A549 (cell line): ENCODE measurements around the gene DPYD. TPM values are rescaled to one million over a fixed set of nuclear protein-coding genes. Genes with fewer than 3 reads are reported as not detected.
A peak's percentile ranks its signal among the peaks of the same experiment; 100 is the strongest.

Source experiments
- ATAC-seq, 2 experiments: fragments of 200-7000 bp in 1 of 2; fragments of >200 bp in 1 of 2; cut with Nextera tagmentation in 1 of 2; cut with Tn5 transposase in 1 of 2; 3 replicates each; pipeline versions ENCODE4 v1.8.0 to v1.9.1; 2018 to 2020; ENCODE audit warnings: mild to moderate bottlenecking in 1 of 2, moderate library complexity in 1 of 2
- CTCF ChIA-PET: fragments of 300-600 bp; sonication (Branson Sonifier 250); formaldehyde crosslinking; extraction: SDS; loops from one replicate; lab custom pipeline; 2021; ENCODE audit warnings: antibody characterized with exemption, inconsistent platforms; lab: Yijun Ruan, JAX
- POLR2A ChIA-PET: fragments of 350-600 bp; formaldehyde crosslinking; extraction: SDS; loops from one replicate; lab custom pipeline; 2021; ENCODE audit warnings: antibody characterized with exemption, inconsistent platforms; lab: Yijun Ruan, JAX
- DNase-seq, 2 experiments: peaks; one replicate each; pipeline versions ENCODE4 v3.0.0 to v3.0.0-alpha.2; 2011 to 2016; ENCODE audit warnings: low read depth in 1 of 2, low spot score in 1 of 2
- FAIRE-seq: peaks from 2 replicates; lab custom pipeline; 2011; peaks lifted over from hg19 to GRCh38; lab: Jason Lieb, UNC
- H3K27ac ChIP-seq, 2 experiments: fragments of >200 bp; sonication (Bioruptor Twin); formaldehyde crosslinking; 3 replicates each; pipeline ENCODE4 v1.5.1; 2016 to 2017
- H3K4me1 ChIP-seq: fragments of >200 bp; sonication (Bioruptor Twin); formaldehyde crosslinking; 3 replicates; pipeline ENCODE4 v1.6.1; 2016
- H3K4me2 ChIP-seq: fragments of >200 bp; sonication (Bioruptor Twin); formaldehyde crosslinking; 3 replicates; pipeline ENCODE4 v1.6.1; 2016
- H3K4me3 ChIP-seq: fragments of >200 bp; sonication (Bioruptor Twin); formaldehyde crosslinking; 3 replicates; pipeline ENCODE4 v1.5.1; 2016
- H3K9me3 ChIP-seq: fragments of >200 bp; sonication (Bioruptor Twin); formaldehyde crosslinking; 3 replicates; pipeline ENCODE4 v1.6.1; 2016
- CBX8 ChIP-seq: fragments of 200-600 bp; sonication (generic); IDR thresholded peaks from 2 replicates; pipeline ENCODE4 v1.6.1; 2016
- CEBPB ChIP-seq, 2 experiments: fragments of >200 bp in 1 of 2; sonication (Bioruptor Twin) in 1 of 2; formaldehyde crosslinking in 1 of 2; IDR thresholded peaks; 2 replicates each; pipeline ENCODE4 v1.6.1; 2012 to 2016
- CTCF ChIP-seq: fragments of >200 bp; sonication (Bioruptor Twin); formaldehyde crosslinking; IDR thresholded peaks from 3 replicates; pipeline ENCODE4 v1.5.1; 2016
- E2F6 ChIP-seq: IDR thresholded peaks from 2 replicates; pipeline ENCODE4 v1.6.1; 2012; ENCODE audit warnings: low read depth, borderline replicate concordance
- EHF ChIP-seq: fragments of 250-450 bp; sonication (Bioruptor Pico); IDR thresholded peaks from 2 replicates; pipeline ENCODE4 v1.5.0; 2020; ENCODE audit warnings: mild to moderate bottlenecking
- EHMT2 ChIP-seq: fragments of 200-600 bp; sonication (generic); IDR thresholded peaks from 2 replicates; pipeline ENCODE4 v1.6.1; 2016; ENCODE audit warnings: antibody characterized with exemption, low read depth, mild to moderate bottlenecking, moderate library complexity
- ELK1 ChIP-seq: fragments of 150-350 bp; IDR thresholded peaks from 2 replicates; pipeline ENCODE4 v1.6.1; 2014; ENCODE audit warnings: low read depth, mild to moderate bottlenecking, low read length
- ESRRA ChIP-seq: fragments of 150-350 bp; IDR thresholded peaks from 2 replicates; pipeline ENCODE4 v1.6.1; 2014; ENCODE audit warnings: mild to moderate bottlenecking, low read length, borderline replicate concordance
- HDAC2 ChIP-seq: fragments of 200-600 bp; sonication (generic); IDR thresholded peaks from 2 replicates; pipeline ENCODE4 v1.6.1; 2016
- KDM1A ChIP-seq: fragments of 200-600 bp; sonication (generic); IDR thresholded peaks from 2 replicates; pipeline ENCODE4 v1.6.1; 2016; ENCODE audit warnings: low read depth, mild to moderate bottlenecking
- MAFK ChIP-seq: fragments of 450-650 bp; IDR thresholded peaks from 2 replicates; pipeline ENCODE4 v1.6.1; 2014; ENCODE audit not compliant: partially characterized antibody
- NFE2L2 ChIP-seq: fragments of 150-350 bp; conservative IDR thresholded peaks from 2 replicates; pipeline ENCODE4 v1.6.1; 2014; ENCODE audit warnings: low read length
- NR3C1 ChIP-seq: fragments of >200 bp; sonication (Bioruptor Twin); formaldehyde crosslinking; IDR thresholded peaks from 3 replicates; pipeline ENCODE4 v1.6.1; 2017
- PBX3 ChIP-seq: IDR thresholded peaks from 2 replicates; pipeline ENCODE4 v1.6.1; 2012
- POLR2A ChIP-seq: IDR thresholded peaks from 2 replicates; pipeline ENCODE4 v1.6.1; 2012; ENCODE audit warnings: mild to moderate bottlenecking, low read length
- RFX5 ChIP-seq: fragments of 450-650 bp; IDR thresholded peaks from 2 replicates; pipeline ENCODE4 v1.7.1; 2014; ENCODE audit warnings: antibody characterized with exemption, mild to moderate bottlenecking, moderate library complexity
- RNF2 ChIP-seq: fragments of 200-600 bp; sonication (generic); IDR thresholded peaks from 2 replicates; pipeline ENCODE4 v1.6.1; 2016; ENCODE audit warnings: low read depth, mild to moderate bottlenecking, antibody characterized with exemption, moderate library complexity, borderline replicate concordance
- SMC3 ChIP-seq: fragments of >200 bp; sonication (Bioruptor Twin); formaldehyde crosslinking; IDR thresholded peaks from 3 replicates; pipeline ENCODE4 v1.6.1; 2018; ENCODE audit warnings: inconsistent platforms
- ZFP36 ChIP-seq: fragments of 450-650 bp; IDR thresholded peaks from 2 replicates; pipeline ENCODE4 v1.6.1; 2014; ENCODE audit warnings: borderline replicate concordance; ENCODE audit not compliant: partially characterized antibody
- WGBS: methylation state at CpG from one replicate; pipeline ENCODE4 v1.1.6; 2017; ENCODE audit errors: missing lambda C conversion rate; 5-methylcytosine and 5-hydroxymethylcytosine counted together
- polyA plus RNA-seq, 4 experiments: library from polyadenylated mRNA; depleted of rRNA in 3 of 4; stranded (reverse); fragments of >200 nt; fragmentation: RNase III in 1 of 4; extraction: RNeasy Plus Mini Kit Qiagen cat#74134 plus additional on column Dnase treatment in 1 of 4; gene quantifications; 2 replicates in 3 of 4; 3 replicates in 1 of 4; pipeline ENCODE4 v1.2.3, GENCODE V29; 2011 to 2017
- TF ChIP-seq, protein P1 (sequence below): fragments of 200-600 bp; sonication (generic); IDR thresholded peaks from 2 replicates; pipeline ENCODE4 v1.6.1; 2016; ENCODE audit warnings: antibody characterized with exemption, mild to moderate bottlenecking, moderate library complexity

DPYD gene
- polyA plus RNA-seq, 2 of the 4 experiments (the other 2 are of a cell fraction): 5.9 to 7.5 TPM

GRCh38 chr1:97849345-97850340 lies 71.2 kb downstream of the DPYD start (continued):
- TF ChIP-seq CTCF (no peak), CEBPB (IDR thresholded peaks at IDR 0.05) (peak; percentile 87 to 93), NR3C1 (no peak), RFX5 (no peak)

DNA sequence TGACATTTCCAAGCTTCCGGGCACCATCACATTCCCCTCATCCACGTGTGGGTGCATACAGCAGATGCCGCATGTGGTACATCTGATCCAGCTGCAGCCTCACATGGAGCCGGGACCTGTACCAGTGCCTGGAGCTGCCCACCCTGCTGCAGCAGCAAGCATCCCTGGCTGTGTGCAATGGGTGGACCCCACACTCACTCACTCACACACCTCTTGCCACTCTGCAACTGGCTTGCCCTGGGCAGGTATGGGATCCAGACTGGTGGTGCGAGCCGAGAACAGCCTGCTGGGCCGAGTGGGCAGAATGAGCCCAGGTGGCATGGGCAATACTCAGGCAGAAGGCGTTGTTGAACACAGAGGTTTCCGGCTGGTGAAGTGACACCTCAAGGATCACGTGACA lies 75.0 kb downstream of the DPYD start:
- FAIRE-seq (no peak), ATAC-seq (no peak), DNase-seq (no peak)
- Histone ChIP-seq H3K4me3 (no peak overlapping the region), H3K27ac (no peak overlapping the region), H3K9me3 (no peaks in the 10 kb centered on the region; the same call in 2 of the 3 replicates), H3K4me2 (no peak overlapping the region), H3K4me1 (peaks cover 20% of the 10 kb centered on the region)
- no peak for TF ChIP-seq ELK1
- TF ChIP-seq ESRRA: no peak
- no peak for TF ChIP-seq KDM1A
- no peak for TF ChIP-seq PBX3
- TF ChIP-seq ZFP36: no peak
- TF ChIP-seq RFX5: no peak
- no peak for TF ChIP-seq E2F6
- no peak for TF ChIP-seq RNF2
- TF ChIP-seq CBX8: no peak
- no peak for TF ChIP-seq NFE2L2
- ChIA-PET CTCF (interaction anchor here (0.7 kb wide), 1 partner anchor 948 kb away, joined by 4 read pairs; no protein-coding TSS in a partner anchor), POLR2A (no interaction called here)
- WGBS: 84% methylated on average over 5 of the region's 10 CpGs

GRCh38 chr1:97844552-97845089 lies 76.2 kb downstream of the DPYD start:
- Histone ChIP-seq H3K27ac (no peak overlapping the region), H3K4me1 (peaks cover 9% of the 10 kb centered on the region; the same call in 2 of the 3 replicates), H3K9me3 (no peaks in the 10 kb centered on the region; the same call in 2 of the 3 replicates), H3K4me3 (no peak overlapping the region), H3K4me2 (no peak overlapping the region)
- ATAC-seq (no peak), DNase-seq (no peak), FAIRE-seq (no peak)
- ChIA-PET POLR2A (no interaction called here), CTCF (no interaction called here)
- WGBS: 100% methylated on average over 2 of the region's 5 CpGs
- TF ChIP-seq NR3C1: no peak
- TF ChIP-seq EHF (CRISPR knock-in tag): no peak
- TF ChIP-seq ZFP36: no peak
- no peak for TF ChIP-seq POLR2A
- TF ChIP-seq NFE2L2: no peak
- no peak for TF ChIP-seq MAFK
- no peak for TF ChIP-seq EHMT2
- TF ChIP-seq SMC3: no peak
- no peak for TF ChIP-seq HDAC2
- TF ChIP-seq, protein P1, sequence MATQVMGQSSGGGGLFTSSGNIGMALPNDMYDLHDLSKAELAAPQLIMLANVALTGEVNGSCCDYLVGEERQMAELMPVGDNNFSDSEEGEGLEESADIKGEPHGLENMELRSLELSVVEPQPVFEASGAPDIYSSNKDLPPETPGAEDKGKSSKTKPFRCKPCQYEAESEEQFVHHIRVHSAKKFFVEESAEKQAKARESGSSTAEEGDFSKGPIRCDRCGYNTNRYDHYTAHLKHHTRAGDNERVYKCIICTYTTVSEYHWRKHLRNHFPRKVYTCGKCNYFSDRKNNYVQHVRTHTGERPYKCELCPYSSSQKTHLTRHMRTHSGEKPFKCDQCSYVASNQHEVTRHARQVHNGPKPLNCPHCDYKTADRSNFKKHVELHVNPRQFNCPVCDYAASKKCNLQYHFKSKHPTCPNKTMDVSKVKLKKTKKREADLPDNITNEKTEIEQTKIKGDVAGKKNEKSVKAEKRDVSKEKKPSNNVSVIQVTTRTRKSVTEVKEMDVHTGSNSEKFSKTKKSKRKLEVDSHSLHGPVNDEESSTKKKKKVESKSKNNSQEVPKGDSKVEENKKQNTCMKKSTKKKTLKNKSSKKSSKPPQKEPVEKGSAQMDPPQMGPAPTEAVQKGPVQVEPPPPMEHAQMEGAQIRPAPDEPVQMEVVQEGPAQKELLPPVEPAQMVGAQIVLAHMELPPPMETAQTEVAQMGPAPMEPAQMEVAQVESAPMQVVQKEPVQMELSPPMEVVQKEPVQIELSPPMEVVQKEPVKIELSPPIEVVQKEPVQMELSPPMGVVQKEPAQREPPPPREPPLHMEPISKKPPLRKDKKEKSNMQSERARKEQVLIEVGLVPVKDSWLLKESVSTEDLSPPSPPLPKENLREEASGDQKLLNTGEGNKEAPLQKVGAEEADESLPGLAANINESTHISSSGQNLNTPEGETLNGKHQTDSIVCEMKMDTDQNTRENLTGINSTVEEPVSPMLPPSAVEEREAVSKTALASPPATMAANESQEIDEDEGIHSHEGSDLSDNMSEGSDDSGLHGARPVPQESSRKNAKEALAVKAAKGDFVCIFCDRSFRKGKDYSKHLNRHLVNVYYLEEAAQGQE: no peak
- TF ChIP-seq, all 56 proteins: peak for 0
